HG03045 (cell line): ENCODE results near the gene GGA1.

Experiments used
- ATAC-seq: cut with Tn5 transposase; IDR thresholded peaks from one replicate; pipeline ENCODE4 v1.9.1; 2021; ENCODE audit warnings: mild to moderate bottlenecking, moderate library complexity; ENCODE audit not compliant: unreplicated experiment

Gene GGA1

GRCh38 chr22:37628830-37629229 lies 20.2 kb downstream of the GGA1 start:
- ATAC-seq = no peak

GRCh38 chr22:37629928-37630327 lies 21.3 kb downstream of the GGA1 start:
- ATAC-seq = no peak

- no peak for ATAC-seq
Observed at GRCh38 chr22:37630839-37631435, 22.3 kb downstream of the GGA1 start.

GRCh38 chr22:37631448-37632173 lies 23.0 kb downstream of the GGA1 start:
- no peak for ATAC-seq

- ATAC-seq = peak; percentile 9
Observed at GRCh38 chr22:37632174-37633088, 23.8 kb downstream of the GGA1 start.

GRCh38 chr22:37633089-37633624 lies 24.5 kb downstream of the GGA1 start:
- ATAC-seq = peak; percentile 38

- peak; percentile 48 for ATAC-seq
Observed at GRCh38 chr22:37633625-37634416, 25.2 kb downstream of the GGA1 start.

GRCh38 chr22:37634417-37634924 lies 25.8 kb downstream of the GGA1 start:
- peak; percentile 0 for ATAC-seq

GRCh38 chr22:37635157-37635556 lies 26.5 kb downstream of the GGA1 start:
- ATAC-seq = no peak

- no peak for ATAC-seq
Observed at GRCh38 chr22:37636186-37636948, 27.7 kb downstream of the GGA1 start.

- ATAC-seq = no peak
Observed at GRCh38 chr22:37636949-37637273, 28.3 kb downstream of the GGA1 start.

GRCh38 chr22:37638391-37639069 lies 29.9 kb downstream of the GGA1 start:
- no peak for ATAC-seq

GRCh38 chr22:37639070-37639760 lies 30.6 kb downstream of the GGA1 start, which contains the start of gene SH3BP1:
Gene SH3BP1, plus strand, starts transcription at chr22:37639669. Its CDS starts 119 bp downstream, at chr22:37639788.
- no peak for ATAC-seq

- ATAC-seq = no peak
Observed at GRCh38 chr22:37639771-37640590, 31.3 kb downstream of the GGA1 start.

- ATAC-seq = no peak
Observed at GRCh38 chr22:37640591-37641560, 32.2 kb downstream of the GGA1 start.

GRCh38 chr22:37641561-37641949 lies 32.9 kb downstream of the GGA1 start:
- no peak for ATAC-seq
